GM12872 (cell line): ENCODE data around the gene MYCBPAP.
A peak's percentile ranks its signal among the peaks of the same experiment; 100 is the strongest.

Source experiments
- TF ChIP-seq, protein P1 (sequence below): IDR thresholded peaks from 3 replicates; pipeline ENCODE4 v1.5.1; 2011; ENCODE audit warnings: low read depth, mild to moderate bottlenecking, low read length, moderate library complexity; ENCODE audit not compliant: insufficient read depth

The MYCBPAP gene

DNA sequence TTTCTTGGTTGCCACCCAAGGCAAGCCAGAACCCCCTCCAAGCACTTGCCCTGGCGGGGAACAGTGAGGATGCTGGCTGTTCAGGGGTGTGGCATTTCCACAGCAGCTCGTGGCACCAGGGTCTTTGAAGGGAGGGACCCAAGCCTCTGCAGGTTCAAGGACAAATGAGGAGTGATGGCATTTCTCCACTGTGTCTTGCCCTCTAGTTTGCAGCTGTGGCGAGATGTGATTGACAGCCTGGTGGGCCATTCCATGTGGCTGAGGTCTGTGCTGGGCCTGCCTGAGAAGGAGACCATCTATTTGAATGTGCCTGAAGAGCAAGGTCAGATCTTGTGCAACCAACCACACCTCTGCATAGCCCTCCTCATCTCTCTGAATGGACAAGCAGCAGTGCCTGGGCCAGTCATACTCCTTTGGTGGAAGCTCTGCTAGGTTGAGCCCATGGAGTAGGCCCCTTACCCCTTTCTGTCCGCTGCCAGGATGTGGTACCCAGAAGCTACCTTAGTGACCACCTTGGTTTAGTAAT lies 19.8 kb downstream of the MYCBPAP start:
- TF ChIP-seq, protein P1, sequence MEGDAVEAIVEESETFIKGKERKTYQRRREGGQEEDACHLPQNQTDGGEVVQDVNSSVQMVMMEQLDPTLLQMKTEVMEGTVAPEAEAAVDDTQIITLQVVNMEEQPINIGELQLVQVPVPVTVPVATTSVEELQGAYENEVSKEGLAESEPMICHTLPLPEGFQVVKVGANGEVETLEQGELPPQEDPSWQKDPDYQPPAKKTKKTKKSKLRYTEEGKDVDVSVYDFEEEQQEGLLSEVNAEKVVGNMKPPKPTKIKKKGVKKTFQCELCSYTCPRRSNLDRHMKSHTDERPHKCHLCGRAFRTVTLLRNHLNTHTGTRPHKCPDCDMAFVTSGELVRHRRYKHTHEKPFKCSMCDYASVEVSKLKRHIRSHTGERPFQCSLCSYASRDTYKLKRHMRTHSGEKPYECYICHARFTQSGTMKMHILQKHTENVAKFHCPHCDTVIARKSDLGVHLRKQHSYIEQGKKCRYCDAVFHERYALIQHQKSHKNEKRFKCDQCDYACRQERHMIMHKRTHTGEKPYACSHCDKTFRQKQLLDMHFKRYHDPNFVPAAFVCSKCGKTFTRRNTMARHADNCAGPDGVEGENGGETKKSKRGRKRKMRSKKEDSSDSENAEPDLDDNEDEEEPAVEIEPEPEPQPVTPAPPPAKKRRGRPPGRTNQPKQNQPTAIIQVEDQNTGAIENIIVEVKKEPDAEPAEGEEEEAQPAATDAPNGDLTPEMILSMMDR: no peak

DNA sequence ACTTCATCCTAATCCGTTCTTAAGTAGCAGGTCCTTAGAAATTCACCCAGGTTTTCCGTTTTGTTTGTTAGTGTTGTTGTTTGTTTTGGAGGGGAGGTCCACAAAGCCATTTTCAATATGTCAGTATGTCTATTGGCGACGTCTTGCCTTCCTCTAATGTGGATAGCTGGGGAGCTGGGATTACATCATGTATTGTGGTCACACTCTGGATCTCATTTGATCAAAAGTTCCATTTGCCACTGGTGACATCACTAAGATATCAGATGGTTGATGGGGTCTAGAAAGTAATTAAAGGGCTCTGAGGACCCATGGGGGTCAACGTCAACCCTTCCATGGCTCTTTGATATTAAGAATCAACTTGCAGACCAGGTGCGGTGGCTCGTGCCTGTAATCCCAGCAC lies 21.6 kb downstream of the MYCBPAP start:
- TF ChIP-seq, protein P1: no peak

DNA sequence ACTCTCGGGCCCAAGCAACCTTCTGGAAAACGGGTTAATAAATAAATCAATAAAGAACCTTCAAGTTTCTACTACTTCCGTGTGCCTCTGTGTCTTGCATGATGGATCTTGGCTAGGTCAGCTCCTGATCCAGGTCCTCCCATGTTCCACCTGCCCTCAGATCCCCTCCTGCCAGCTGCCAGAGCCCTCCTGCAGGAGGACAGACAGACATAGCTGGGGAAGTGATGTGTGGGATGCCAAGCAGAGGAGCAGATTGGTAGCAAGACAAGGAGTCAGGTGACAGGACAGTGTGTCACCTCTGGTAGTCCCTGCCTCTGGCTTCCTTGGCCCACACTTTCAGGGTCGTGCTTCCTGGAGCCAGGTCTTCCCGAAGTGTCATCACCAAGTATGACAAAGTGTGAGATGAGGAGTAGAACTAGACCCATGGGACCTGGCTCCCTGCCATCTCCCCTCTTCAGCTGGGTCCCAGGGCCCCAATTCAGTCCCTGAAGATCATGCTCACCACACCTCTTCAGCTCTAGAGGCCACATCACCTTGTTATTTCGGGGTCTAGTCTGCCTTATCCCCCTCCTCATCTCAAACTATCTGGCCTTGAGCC lies 23.3 kb downstream of the MYCBPAP start:
- TF ChIP-seq, protein P1: no peak

DNA sequence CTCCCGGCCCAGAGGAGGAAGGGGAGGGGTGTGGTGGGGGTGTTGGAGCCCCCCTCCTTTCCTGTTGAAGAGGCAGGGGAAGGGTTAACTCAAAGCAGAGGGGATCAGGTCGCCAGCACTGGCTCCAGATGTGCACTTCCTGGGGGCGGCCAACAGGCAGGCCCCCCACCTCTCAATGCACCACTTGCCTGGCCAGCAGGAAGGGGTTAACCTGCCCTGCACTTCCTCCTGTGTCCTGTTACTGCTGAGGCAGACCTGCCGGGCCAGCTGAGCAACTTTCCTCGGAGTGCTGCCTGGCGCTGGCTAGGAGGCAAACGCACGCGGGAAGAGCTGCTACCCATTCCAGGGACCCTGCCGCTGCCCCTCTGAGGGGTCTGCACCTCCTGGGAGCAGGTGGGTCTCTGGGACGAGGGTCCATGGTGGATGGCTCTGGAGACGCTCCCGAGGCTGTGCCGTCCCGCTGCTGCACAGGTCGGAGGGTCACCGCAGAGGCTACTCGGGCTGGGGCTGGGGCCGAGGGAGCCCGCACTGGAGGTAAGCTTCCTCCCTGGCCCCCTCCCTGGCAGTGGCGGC lies 24.3 kb downstream of the MYCBPAP start, which contains the start of gene EPN3:
TSS of gene EPN3 (plus strand) at position 284 of the 573 bp plus-strand sequence. CDS start 3,822 bp downstream, outside the sequence.
- TF ChIP-seq, protein P1: no peak

DNA sequence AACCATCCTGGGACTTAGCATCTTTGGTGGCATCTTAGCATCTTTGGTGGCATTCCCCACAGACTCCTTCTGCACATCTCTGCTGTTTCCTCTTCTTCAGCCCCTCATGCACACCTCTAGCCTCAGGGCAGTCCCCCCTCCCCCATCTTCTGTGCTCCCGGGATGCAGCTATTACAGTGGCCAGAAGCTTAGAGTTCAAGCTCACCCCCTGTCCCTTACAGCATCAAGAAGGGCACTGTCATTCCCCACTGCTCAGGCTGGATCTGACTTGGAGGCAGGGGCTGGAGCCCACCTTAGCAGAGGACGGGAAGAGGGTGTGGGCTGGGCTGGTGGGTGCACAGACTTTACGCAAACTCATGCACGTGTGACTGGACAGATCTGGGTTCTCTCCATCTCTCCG lies 24.9 kb downstream of the MYCBPAP start:
- TF ChIP-seq, protein P1: no peak

DNA sequence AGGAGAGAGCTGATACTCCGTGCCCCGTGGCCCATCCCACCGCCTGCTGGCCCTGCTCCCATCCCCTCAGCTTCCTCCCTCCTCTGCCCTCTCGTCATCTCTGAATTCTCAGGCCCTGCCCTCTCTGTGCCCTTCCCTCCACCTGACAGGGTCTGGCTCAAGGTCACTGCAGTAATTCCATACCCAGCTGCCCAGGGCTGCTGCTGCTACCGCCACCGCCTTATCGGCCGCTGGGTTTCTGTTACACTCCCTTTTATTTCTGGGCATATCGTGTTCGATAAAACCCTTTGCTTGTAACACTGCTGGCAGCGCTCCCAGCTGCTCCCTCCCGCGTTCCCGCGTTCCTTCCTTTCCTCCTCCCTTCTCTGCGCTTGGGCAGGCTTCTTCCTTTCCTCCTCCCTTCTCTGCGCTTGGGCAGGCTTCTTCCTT lies 25.5 kb downstream of the MYCBPAP start:
- TF ChIP-seq, protein P1: no peak

DNA sequence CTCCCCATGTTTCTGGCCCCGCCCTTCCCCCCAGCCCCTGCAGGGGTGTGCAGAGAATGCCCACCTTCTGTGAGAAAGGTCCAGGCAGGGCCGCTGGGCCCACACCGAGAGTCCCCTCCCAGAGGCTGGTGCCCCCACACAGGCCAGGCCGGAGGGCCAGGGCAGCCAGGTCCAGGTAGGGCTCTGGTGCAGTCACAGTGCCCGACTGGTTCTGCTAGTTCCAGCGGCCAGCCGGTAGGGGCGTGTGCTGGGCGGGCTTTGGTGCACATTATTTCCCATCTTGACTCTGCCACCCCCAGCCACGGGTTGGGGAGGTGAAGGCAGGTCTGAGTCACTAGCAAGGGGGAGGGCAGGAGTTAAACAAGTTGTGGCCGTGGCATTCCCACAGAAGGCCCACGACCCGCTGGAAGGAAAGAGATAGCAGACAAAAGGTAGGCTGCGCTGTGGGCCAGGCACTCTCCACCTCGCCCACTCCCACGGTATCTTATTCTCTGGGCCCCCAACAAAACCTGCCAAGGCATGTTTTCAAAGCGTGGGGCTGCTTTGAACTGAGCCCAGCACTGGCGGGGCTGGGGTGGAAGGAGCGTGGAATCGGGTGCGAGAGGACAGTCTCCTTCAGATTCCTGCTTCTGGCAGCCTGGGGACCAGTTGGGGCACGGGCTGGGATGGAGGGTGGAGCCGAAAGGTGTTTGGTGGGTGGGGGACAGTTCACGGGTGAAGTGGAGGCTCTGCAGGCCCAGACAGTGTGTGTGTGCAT lies 26.2 kb downstream of the MYCBPAP start:
- TF ChIP-seq, protein P1: peak; percentile 48; the same call in 2 of the 3 replicates
